ENCODE data around the gene TOR1AIP1.

The TOR1AIP1 gene

GRCh38 chr1:179917601-179918429, 35.7 kb downstream of the TOR1AIP1 start:
- TF ChIP-seq ZNF274 (IDR thresholded peaks at IDR 0.05; ENCODE audit: low read depth, low read length): no peak
- H3K4me3 ChIP-seq (ENCODE audit: low read length): no peak overlapping the region

- no peak overlapping the region for H3K4me3 ChIP-seq (ENCODE audit: low read length)
- no peak for TF ChIP-seq ZNF274 (IDR thresholded peaks at IDR 0.05; ENCODE audit: low read depth, low read length)
These were observed 39.4 kb downstream of the TOR1AIP1 start for GRCh38 chr1:179921472-179921871.

- H3K4me3 ChIP-seq (ENCODE audit: low read length): no peak overlapping the region
- TF ChIP-seq ZNF274 (IDR thresholded peaks at IDR 0.05; ENCODE audit: low read depth, low read length): no peak
These were observed 40.1 kb downstream of the TOR1AIP1 start for GRCh38 chr1:179921981-179922872.

GRCh38 chr1:179923029-179923428, 40.9 kb downstream of the TOR1AIP1 start:
- no peak overlapping the region for H3K4me3 ChIP-seq (ENCODE audit: low read length)
- TF ChIP-seq ZNF274 (IDR thresholded peaks at IDR 0.05; ENCODE audit: low read depth, low read length): no peak

GRCh38 chr1:179924268-179924667, 42.2 kb downstream of the TOR1AIP1 start:
- H3K4me3 ChIP-seq (ENCODE audit: low read length): no peak overlapping the region
- no peak for TF ChIP-seq ZNF274 (IDR thresholded peaks at IDR 0.05; ENCODE audit: low read depth, low read length)

GRCh38 chr1:179925302-179925701, 43.2 kb downstream of the TOR1AIP1 start:
- H3K4me3 ChIP-seq (ENCODE audit: low read length): no peak overlapping the region
- no peak for TF ChIP-seq ZNF274 (IDR thresholded peaks at IDR 0.05; ENCODE audit: low read depth, low read length)

- no peak overlapping the region for H3K4me3 ChIP-seq (ENCODE audit: low read length)
- no peak for TF ChIP-seq ZNF274 (IDR thresholded peaks at IDR 0.05; ENCODE audit: low read depth, low read length)
These were observed 44.1 kb downstream of the TOR1AIP1 start for GRCh38 chr1:179925922-179926849.

GRCh38 chr1:179926850-179927205, 44.7 kb downstream of the TOR1AIP1 start:
- TF ChIP-seq ZNF274 (IDR thresholded peaks at IDR 0.05; ENCODE audit: low read depth, low read length): no peak
- H3K4me3 ChIP-seq (ENCODE audit: low read length): no peak overlapping the region

- TF ChIP-seq ZNF274 (IDR thresholded peaks at IDR 0.05; ENCODE audit: low read depth, low read length): no peak
- no peak overlapping the region for H3K4me3 ChIP-seq (ENCODE audit: low read length)
These were observed 48.1 kb downstream of the TOR1AIP1 start for GRCh38 chr1:179929955-179930798.

GRCh38 chr1:179930867-179931266, 48.8 kb downstream of the TOR1AIP1 start:
- TF ChIP-seq ZNF274 (IDR thresholded peaks at IDR 0.05; ENCODE audit: low read depth, low read length): no peak
- H3K4me3 ChIP-seq (ENCODE audit: low read length): no peak overlapping the region

- TF ChIP-seq ZNF274 (IDR thresholded peaks at IDR 0.05; ENCODE audit: low read depth, low read length): no peak
- no peak overlapping the region for H3K4me3 ChIP-seq (ENCODE audit: low read length)
These were observed 51.1 kb downstream of the TOR1AIP1 start for GRCh38 chr1:179933219-179933618.

- H3K4me3 ChIP-seq (ENCODE audit: low read length): no peak overlapping the region
- TF ChIP-seq ZNF274 (IDR thresholded peaks at IDR 0.05; ENCODE audit: low read depth, low read length): no peak
These were observed 53.9 kb downstream of the TOR1AIP1 start for GRCh38 chr1:179935909-179936496.
